ENCODE measurements around the gene TSNAXIP1.

DNA sequence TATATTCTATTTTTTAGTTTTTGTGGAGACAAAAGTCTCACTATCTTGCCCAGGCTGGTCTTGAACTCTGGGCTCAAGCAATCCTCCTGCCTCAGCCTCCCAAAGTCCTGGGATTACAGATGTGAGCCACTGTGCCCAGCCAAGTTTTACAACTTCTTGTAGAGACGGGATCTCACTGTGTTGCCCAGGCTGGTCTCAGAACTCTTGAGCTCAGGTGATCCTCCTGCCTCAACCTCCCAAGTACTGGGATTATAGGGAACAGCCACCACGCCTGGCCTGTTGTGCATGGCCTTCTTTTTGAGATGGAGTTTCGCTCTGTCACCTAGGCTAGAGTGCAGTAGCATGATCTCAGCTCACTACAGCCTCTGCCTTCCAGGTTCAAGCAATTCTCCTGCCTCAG lies 47.0 kb downstream of the TSNAXIP1 start:
- TF ChIP-seq POLR2A (IDR thresholded peaks at IDR 0.05) (no peak), CTCF (IDR thresholded peaks at IDR 0.05) (no peak), EP300 (IDR thresholded peaks at IDR 0.05) (no peak)
